Activated CD8-positive, alpha-beta T cell treated with anti-CD3 and anti-CD28 coated beads for 36 hours (primary cell): ENCODE data around the gene PRR14. TPM values are rescaled to one million over a fixed set of nuclear protein-coding genes. Genes with fewer than 3 reads are reported as not detected.

Experiments
- ATAC-seq: fragments of 200-7000 bp; cut with Tn5 transposase; one replicate; pipeline ENCODE4 v1.10.0; 2021; ENCODE audit warnings: mild to moderate bottlenecking, moderate library complexity
- CTCF ChIA-PET: fragments of 350-600 bp; sonication (Branson Sonifier 250); formaldehyde crosslinking; loops from one replicate; lab custom pipeline; 2021; ENCODE audit warnings: antibody characterized with exemption; lab: Charles Lee
- POLR2A ChIA-PET: fragments of 350-600 bp; sonication (Branson Sonifier 250); formaldehyde crosslinking; loops from one replicate; lab custom pipeline; 2021; ENCODE audit warnings: antibody characterized with exemption; lab: Charles Lee
- DNase-seq: peaks from one replicate; pipeline ENCODE4 v3.0.0-alpha.2; 2020
- H3K27ac Mint-ChIP-seq: one replicate; pipeline ENCODE4 v1.8.0; 2021; ENCODE audit warnings: mild to moderate bottlenecking, mixed read lengths
- H3K27me3 Mint-ChIP-seq: one replicate; pipeline ENCODE4 v1.8.0; 2021; ENCODE audit warnings: mixed read lengths
- H3K36me3 Mint-ChIP-seq: one replicate; pipeline ENCODE4 v1.8.0; 2021; ENCODE audit warnings: low read depth, mixed read lengths
- H3K4me1 Mint-ChIP-seq: one replicate; pipeline ENCODE4 v1.8.0; 2021; ENCODE audit warnings: low read depth, mixed read lengths
- H3K4me3 Mint-ChIP-seq: one replicate; pipeline ENCODE4 v1.8.0; 2021; ENCODE audit warnings: mild to moderate bottlenecking, moderate library complexity, mixed read lengths
- H3K9me3 Mint-ChIP-seq: one replicate; pipeline ENCODE4 v1.8.0; 2021; ENCODE audit warnings: mixed read lengths
- CTCF ChIP-seq: fragments of 200-600 bp; IDR thresholded peaks from one replicate; pipeline ENCODE4 v1.8.0; 2022; ENCODE audit warnings: antibody characterized with exemption, mild to moderate bottlenecking
- intact Hi-C: fragments of 100-400 bp; cut with micrococcal nuclease; formaldehyde crosslinking; loops from one replicate; pipeline ENCODE4 v1.10.0; 2022
- total RNA-seq, 2 experiments: library from RNA; stranded (reverse); gene quantifications; one replicate each; pipeline ENCODE4 v1.2.3, GENCODE V29; 2021

Gene PRR14
- total RNA-seq, 2 experiments from 2014 or later, result 74.0 to 76.6 TPM

- ChIA-PET POLR2A (interaction anchor here (0.6 to 3.5 kb wide), 14 partner anchors 10 to 180 kb away, joined by 3 to 11 read pairs (median 4); partner anchors contain the start of genes DCTPP1, ITGAL, PRR14 and ZNF747), CTCF (interaction anchor here (0.7 to 3.7 kb wide), 10 partner anchors 10 to 200 kb away, joined by 3 to 29 read pairs (median 4); partner anchors contain the start of gene DCTPP1)
- Mint-ChIP-seq H3K4me3 (peak within 1 kb of the TSS; percentile 89), H3K36me3 (peaks cover 17% of the 10 kb centered on the region), H3K9me3 (no peaks in the 10 kb centered on the region), H3K27ac (peak within 1 kb of the TSS; percentile 93), H3K27me3 (no peaks in the 10 kb centered on the region), H3K4me1 (peaks cover 15% of the 10 kb centered on the region)
- peak; percentile 86 for ATAC-seq
- intact Hi-C loops, result no loop called here
- TF ChIP-seq CTCF, result no peak
- peak; percentile 96 for DNase-seq
Observed at GRCh38 chr16:30609926-30610839, 40.6 kb upstream of the PRR14 start, which contains the start of gene ZNF689. Gene ZNF689, minus strand, starts transcription at chr16:30610389. Its CDS starts 348 bp downstream, at chr16:30610041.

- intact Hi-C loops, result no loop called here
- peak; percentile 90 for ATAC-seq
- CTCF ChIA-PET, result interaction anchor here (0.6 to 4.6 kb wide), 52 partner anchors 8 to 571 kb away, joined by 3 to 61 read pairs (median 4); partner anchors contain the start of genes DCTPP1, ITGAL, SEPTIN1 and ZNF747
Observed at GRCh38 chr16:30615358-30616091, 35.2 kb upstream of the PRR14 start.

GRCh38 chr16:30619202-30619601, 31.6 kb upstream of the PRR14 start:
- H3K4me3 Mint-ChIP-seq, result no peak overlapping the region
- ATAC-seq (no peak), DNase-seq (no peak)
- H3K36me3 Mint-ChIP-seq, result no peaks in the 10 kb centered on the region
- intact Hi-C loops, result no loop called here
- CTCF ChIA-PET, result interaction anchor here (0.8 to 2.7 kb wide), 4 partner anchors 10 to 189 kb away, joined by 3 to 21 read pairs (median 4); partner anchors contain the start of gene DCTPP1
- no peaks in the 10 kb centered on the region for H3K27me3 Mint-ChIP-seq
- TF ChIP-seq CTCF, result no peak
- POLR2A ChIA-PET, result interaction anchor here (1.1 to 1.4 kb wide), 2 partner anchors 9 to 130 kb away, joined by 3 read pairs; partner anchors contain the start of gene ZNF689
- H3K4me1 Mint-ChIP-seq, result no peaks in the 10 kb centered on the region
- no peak overlapping the region for H3K27ac Mint-ChIP-seq
- H3K9me3 Mint-ChIP-seq, result no peaks in the 10 kb centered on the region

More at GRCh38 chr16:30615358-30616091, 35.2 kb upstream of the PRR14 start:
- POLR2A ChIA-PET, result interaction anchor here (0.6 to 1.8 kb wide), 9 partner anchors 22 to 233 kb away, joined by 3 to 4 read pairs (median 3); partner anchors contain the start of genes DCTPP1, SEPTIN1 and ZNF785
- Mint-ChIP-seq H3K4me1 (peaks cover 1% of the 10 kb centered on the region), H3K27ac (no peak overlapping the region), H3K4me3 (no peak overlapping the region), H3K27me3 (no peaks in the 10 kb centered on the region), H3K36me3 (no peaks in the 10 kb centered on the region), H3K9me3 (no peaks in the 10 kb centered on the region)
- peak; percentile 90 for TF ChIP-seq CTCF
- DNase-seq, result peak; percentile 94

- Mint-ChIP-seq H3K4me1 (no peaks in the 10 kb centered on the region), H3K36me3 (no peaks in the 10 kb centered on the region), H3K27me3 (no peaks in the 10 kb centered on the region), H3K27ac (no peak overlapping the region), H3K4me3 (no peak overlapping the region), H3K9me3 (no peaks in the 10 kb centered on the region)
- POLR2A ChIA-PET, result interaction anchor here (1.1 to 1.4 kb wide), 2 partner anchors 9 to 131 kb away, joined by 3 read pairs; partner anchors contain the start of gene ZNF689
- CTCF ChIA-PET, result interaction anchor here (0.6 to 2.7 kb wide), 6 partner anchors 9 to 190 kb away, joined by 3 to 21 read pairs (median 4); partner anchors contain the start of genes DCTPP1 and ZNF689
- ATAC-seq (no peak), DNase-seq (no peak)
- intact Hi-C loops, result no loop called here
- TF ChIP-seq CTCF, result no peak
Observed at GRCh38 chr16:30619638-30620037, 31.1 kb upstream of the PRR14 start.
